Ishikawa (cell line): ENCODE measurements around the gene MTHFD1.

ENCODE experiments used
- CEBPB ChIP-seq: IDR thresholded peaks from 2 replicates; pipeline ENCODE4 v1.6.1; 2012
- CREB1 ChIP-seq: IDR thresholded peaks from 2 replicates; pipeline ENCODE4 v1.6.1; 2012; ENCODE audit warnings: low read depth
- EP300 ChIP-seq: IDR thresholded peaks from 2 replicates; pipeline ENCODE4 v1.6.1; 2012; ENCODE audit warnings: borderline replicate concordance
- TAF1 ChIP-seq: IDR thresholded peaks from 2 replicates; pipeline ENCODE4 v1.6.1; 2012; ENCODE audit warnings: low read depth, mild to moderate bottlenecking
- TF ChIP-seq, protein P1 (sequence below): IDR thresholded peaks from 2 replicates; pipeline ENCODE4 v1.6.1; 2012
- TF ChIP-seq, protein P2 (sequence below): IDR thresholded peaks from 2 replicates; pipeline ENCODE4 v1.6.1; 2012; ENCODE audit warnings: low read depth, mild to moderate bottlenecking
- TF ChIP-seq, protein P3 (sequence below): IDR thresholded peaks from 2 replicates; pipeline ENCODE4 v1.6.1; 2012

DNA sequence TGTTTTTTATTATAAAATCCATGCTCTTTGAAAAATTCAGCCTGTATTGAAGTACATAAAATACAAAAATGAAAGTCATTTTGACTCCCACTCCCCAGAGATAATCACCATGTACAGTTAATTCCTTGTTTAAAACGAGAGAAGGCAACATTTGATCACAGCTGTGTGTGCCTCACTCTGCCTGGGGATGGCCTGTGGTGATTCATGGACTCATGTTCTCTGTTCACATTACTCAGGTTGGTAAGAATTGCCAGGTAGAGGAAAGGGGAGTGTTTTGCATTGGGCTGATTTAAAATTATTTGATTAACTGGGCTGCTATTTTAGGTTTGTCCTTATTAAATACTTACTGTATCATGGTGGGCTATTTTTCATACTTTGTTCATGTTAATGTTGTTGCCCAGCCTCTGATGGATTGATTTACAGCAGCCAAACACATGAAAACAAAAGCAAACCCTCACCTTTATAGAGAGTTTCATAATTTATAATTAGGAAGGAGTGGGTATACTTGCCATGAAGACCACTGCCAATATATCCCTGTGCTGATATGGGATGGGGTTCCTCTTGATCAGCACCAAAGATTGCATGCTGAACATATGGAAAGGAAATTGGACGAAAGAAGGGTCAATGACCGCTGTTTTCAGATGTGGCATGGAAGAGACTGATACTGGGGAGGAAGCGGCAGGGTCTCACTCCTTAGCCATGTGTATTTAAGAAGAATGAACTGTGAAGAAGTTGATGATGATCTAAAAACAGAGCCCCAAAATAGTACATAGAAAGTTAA, 119.4 kb downstream of the MTHFD1 start:
- TF ChIP-seq CEBPB = no peak
- no peak for TF ChIP-seq TAF1
- no peak for TF ChIP-seq CREB1
- TF ChIP-seq, protein P1, sequence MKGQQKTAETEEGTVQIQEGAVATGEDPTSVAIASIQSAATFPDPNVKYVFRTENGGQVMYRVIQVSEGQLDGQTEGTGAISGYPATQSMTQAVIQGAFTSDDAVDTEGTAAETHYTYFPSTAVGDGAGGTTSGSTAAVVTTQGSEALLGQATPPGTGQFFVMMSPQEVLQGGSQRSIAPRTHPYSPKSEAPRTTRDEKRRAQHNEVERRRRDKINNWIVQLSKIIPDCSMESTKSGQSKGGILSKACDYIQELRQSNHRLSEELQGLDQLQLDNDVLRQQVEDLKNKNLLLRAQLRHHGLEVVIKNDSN = no peak
- TF ChIP-seq, protein P2, sequence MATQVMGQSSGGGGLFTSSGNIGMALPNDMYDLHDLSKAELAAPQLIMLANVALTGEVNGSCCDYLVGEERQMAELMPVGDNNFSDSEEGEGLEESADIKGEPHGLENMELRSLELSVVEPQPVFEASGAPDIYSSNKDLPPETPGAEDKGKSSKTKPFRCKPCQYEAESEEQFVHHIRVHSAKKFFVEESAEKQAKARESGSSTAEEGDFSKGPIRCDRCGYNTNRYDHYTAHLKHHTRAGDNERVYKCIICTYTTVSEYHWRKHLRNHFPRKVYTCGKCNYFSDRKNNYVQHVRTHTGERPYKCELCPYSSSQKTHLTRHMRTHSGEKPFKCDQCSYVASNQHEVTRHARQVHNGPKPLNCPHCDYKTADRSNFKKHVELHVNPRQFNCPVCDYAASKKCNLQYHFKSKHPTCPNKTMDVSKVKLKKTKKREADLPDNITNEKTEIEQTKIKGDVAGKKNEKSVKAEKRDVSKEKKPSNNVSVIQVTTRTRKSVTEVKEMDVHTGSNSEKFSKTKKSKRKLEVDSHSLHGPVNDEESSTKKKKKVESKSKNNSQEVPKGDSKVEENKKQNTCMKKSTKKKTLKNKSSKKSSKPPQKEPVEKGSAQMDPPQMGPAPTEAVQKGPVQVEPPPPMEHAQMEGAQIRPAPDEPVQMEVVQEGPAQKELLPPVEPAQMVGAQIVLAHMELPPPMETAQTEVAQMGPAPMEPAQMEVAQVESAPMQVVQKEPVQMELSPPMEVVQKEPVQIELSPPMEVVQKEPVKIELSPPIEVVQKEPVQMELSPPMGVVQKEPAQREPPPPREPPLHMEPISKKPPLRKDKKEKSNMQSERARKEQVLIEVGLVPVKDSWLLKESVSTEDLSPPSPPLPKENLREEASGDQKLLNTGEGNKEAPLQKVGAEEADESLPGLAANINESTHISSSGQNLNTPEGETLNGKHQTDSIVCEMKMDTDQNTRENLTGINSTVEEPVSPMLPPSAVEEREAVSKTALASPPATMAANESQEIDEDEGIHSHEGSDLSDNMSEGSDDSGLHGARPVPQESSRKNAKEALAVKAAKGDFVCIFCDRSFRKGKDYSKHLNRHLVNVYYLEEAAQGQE = no peak
- no peak for TF ChIP-seq EP300
- TF ChIP-seq, protein P3, sequence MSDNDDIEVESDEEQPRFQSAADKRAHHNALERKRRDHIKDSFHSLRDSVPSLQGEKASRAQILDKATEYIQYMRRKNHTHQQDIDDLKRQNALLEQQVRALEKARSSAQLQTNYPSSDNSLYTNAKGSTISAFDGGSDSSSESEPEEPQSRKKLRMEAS = no peak
